PC-9 (cell line): ENCODE data around the gene NCMAP.

ENCODE experiments used
- EZH2 ChIP-seq: fragments of 200-600 bp; sonication (generic); IDR thresholded peaks from 2 replicates; pipeline ENCODE4 v1.8.0; 2017; ENCODE audit warnings: antibody characterized with exemption, low read depth
- TF ChIP-seq, protein P1 (sequence below): fragments of 200-600 bp; sonication (generic); conservative IDR thresholded peaks from 2 replicates; pipeline ENCODE4 v1.6.1; 2017; ENCODE audit warnings: mixed run types, antibody characterized with exemption, mild to moderate bottlenecking, moderate library complexity

- TF ChIP-seq, protein P1, sequence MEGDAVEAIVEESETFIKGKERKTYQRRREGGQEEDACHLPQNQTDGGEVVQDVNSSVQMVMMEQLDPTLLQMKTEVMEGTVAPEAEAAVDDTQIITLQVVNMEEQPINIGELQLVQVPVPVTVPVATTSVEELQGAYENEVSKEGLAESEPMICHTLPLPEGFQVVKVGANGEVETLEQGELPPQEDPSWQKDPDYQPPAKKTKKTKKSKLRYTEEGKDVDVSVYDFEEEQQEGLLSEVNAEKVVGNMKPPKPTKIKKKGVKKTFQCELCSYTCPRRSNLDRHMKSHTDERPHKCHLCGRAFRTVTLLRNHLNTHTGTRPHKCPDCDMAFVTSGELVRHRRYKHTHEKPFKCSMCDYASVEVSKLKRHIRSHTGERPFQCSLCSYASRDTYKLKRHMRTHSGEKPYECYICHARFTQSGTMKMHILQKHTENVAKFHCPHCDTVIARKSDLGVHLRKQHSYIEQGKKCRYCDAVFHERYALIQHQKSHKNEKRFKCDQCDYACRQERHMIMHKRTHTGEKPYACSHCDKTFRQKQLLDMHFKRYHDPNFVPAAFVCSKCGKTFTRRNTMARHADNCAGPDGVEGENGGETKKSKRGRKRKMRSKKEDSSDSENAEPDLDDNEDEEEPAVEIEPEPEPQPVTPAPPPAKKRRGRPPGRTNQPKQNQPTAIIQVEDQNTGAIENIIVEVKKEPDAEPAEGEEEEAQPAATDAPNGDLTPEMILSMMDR: no peak
- TF ChIP-seq EZH2: no peak
These were observed 87.6 kb downstream of the NCMAP start for GRCh38 chr1:24643363-24644099.
